T1000 (cell line): ENCODE results near the gene CYP4B1.
"Not testable (repeated sequence)": the region's sequence is repeated elsewhere in the genome, so short reads cannot be mapped to it uniquely, and the experiment has no call there.

Experiments
- DNase-seq: peaks from one replicate; lab custom pipeline; 2025; ENCODE audit warnings: mixed read lengths; lab: John Stamatoyannopoulos, UW

CYP4B1 gene

GRCh38 chr1:46798810-46799209, at the start of gene CYP4B1:
Gene CYP4B1 (plus strand): TSS chr1:46799046. CDS start chr1:46799082, 36 bp downstream.
- no peak for DNase-seq

DNA sequence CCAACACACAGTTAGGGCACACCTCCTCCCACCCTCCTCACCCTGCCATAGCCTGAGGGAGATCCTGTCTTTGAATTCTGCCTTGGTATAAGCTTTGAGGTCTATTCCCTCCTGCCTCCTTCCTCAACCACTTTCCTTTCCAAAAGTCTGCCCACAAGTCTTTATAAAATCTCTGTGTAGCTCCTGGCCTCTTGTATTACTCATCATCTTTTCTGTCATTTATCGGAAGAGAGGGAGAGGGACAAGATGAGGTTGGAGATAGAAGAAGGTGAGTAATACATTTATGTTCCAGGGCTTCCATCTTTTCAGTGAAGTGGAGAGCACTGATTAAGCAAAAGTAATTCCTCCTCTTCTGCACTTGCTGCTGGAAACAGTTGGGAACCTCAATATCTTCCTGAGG, 49.4 kb upstream of the CYP4B1 start:
- no peak for DNase-seq

DNA sequence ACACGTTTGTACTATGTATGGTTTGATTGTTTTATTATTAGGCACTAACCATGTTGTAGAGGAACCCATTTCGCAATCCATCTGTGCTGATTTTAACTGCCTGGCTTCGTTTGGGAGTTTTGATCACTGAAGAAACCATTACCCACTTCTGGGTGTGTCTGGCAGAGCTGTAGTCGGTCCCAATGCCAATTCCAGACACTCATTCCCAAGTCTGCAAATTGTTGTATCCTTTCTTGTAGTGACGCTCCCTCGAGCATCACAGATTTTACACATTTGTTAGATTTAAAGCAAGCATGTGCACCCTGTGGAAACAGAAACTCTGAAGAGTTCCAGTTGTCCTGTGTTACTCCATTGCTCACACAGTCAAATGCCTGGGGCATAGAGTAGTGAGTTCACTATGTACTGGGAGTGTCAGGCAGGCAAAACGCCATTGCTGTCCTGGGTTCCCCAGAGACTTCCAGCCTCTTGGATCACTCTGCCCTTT, 48.9 kb upstream of the CYP4B1 start:
- no peak for DNase-seq

DNA sequence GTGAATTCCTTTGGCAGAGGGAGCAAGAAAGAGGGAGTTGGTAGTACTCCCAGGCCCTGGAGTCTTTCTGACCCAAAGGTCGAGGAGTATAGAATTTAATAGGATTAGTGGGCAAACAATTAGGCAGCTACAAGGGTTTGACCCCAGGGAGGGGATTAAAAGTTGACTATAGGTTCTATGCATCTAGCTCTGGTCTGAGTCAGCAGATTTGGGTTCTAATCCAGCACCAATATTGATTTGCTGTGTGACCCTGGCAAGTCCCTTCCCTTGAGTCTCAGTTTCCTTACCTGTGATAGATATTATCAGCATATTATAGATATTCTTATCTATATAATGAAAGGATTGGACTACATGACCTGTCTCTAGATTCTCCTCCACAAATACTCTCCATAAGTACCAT, 44.9 kb upstream of the CYP4B1 start:
- no peak for DNase-seq

GRCh38 chr1:46754707-46755106, 44.1 kb upstream of the CYP4B1 start:
- DNase-seq: not testable (repeated sequence)

GRCh38 chr1:46755121-46755520, 43.7 kb upstream of the CYP4B1 start:
- no peak for DNase-seq

- DNase-seq: no peak
Measured at GRCh38 chr1:46757247-46757955, 41.4 kb upstream of the CYP4B1 start.

GRCh38 chr1:46757956-46758528, 40.8 kb upstream of the CYP4B1 start:
- DNase-seq: no peak

GRCh38 chr1:46760558-46761166, 38.2 kb upstream of the CYP4B1 start:
- DNase-seq: no peak

GRCh38 chr1:46761740-46762139, 37.1 kb upstream of the CYP4B1 start:
- DNase-seq: no peak

GRCh38 chr1:46764402-46764801, 34.4 kb upstream of the CYP4B1 start:
- no peak for DNase-seq

- no peak for DNase-seq
Measured at GRCh38 chr1:46767649-46768282, 31.1 kb upstream of the CYP4B1 start.

- DNase-seq: no peak
Measured at GRCh38 chr1:46768445-46768844, 30.4 kb upstream of the CYP4B1 start.

DNA sequence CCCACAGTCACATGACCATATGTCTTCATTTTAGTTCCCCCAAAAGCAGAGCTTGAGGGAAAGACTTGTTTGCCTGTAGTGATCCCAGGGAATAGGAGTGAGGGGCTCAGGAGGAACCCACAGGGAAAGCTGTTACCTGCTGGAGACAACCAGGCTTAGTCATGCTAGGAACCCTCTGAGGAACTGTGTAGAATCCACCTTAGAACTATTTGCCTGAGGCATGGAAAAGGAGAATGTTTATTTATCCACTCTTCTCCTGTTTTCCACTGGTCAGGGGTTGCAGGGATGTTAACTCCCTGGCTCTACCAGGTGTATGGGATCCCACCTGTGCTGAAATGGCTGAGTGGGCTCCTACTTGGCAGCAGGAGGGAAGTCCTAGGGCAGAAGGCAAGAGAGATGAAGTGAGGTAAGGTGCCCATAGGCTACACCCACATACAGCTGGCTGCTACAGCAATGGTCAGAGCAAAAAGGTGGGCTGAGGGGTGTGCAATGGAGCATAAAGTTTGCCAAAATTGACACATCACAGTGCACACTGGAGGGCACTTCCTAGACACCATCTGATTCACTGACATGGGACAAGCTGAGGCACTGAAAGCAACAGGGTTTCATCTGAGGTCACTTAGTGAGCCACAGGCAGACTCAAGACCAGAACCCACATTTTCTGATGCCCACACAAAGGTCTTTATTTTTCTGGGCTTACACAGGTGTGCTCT, 29.7 kb upstream of the CYP4B1 start:
- DNase-seq: no peak

- no peak for DNase-seq
Measured at GRCh38 chr1:46770541-46770940, 28.3 kb upstream of the CYP4B1 start.

- no peak for DNase-seq
Measured at GRCh38 chr1:46772571-46772970, 26.3 kb upstream of the CYP4B1 start.

GRCh38 chr1:46774297-46774696, 24.5 kb upstream of the CYP4B1 start:
- DNase-seq: no peak

DNA sequence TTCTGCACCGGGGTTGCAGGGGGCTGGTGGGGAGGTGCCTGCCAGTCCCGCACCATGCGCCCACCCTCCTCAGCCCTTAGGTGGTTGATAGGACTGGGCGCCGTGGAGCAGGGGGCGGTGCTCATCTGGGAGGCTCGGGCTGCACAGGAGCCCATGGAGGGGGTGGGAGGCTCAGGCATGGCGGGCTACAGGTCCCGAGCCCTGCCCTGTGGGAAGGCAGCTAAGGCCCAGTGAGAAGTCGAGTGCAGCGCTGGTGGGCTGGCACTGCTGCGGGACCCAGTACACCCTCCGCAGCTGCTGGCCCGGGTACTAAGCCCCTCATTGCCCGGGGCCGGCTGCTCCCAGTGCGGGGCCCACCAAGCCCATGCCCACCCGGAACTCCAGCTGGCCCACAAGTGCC, 20.4 kb upstream of the CYP4B1 start:
- not testable (repeated sequence) for DNase-seq

DNA sequence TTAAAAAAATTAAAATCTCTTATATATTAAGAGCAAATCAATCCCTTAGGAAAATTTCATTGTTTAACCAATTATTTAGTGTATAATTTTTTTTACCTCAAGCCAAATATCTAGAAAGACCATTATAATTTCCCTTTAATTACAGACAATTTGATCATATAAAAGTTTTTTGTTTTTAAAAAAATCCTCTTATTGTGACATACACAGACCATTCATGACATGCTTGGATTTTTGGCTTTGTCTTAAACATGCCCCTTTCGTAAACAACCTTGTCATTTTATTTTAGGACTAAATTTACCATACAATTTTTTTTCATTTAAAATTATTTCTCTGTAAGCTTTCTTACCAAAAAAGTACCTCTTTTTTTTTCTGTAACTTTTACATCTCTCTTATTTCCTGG, 14.2 kb upstream of the CYP4B1 start:
- no peak for DNase-seq

DNA sequence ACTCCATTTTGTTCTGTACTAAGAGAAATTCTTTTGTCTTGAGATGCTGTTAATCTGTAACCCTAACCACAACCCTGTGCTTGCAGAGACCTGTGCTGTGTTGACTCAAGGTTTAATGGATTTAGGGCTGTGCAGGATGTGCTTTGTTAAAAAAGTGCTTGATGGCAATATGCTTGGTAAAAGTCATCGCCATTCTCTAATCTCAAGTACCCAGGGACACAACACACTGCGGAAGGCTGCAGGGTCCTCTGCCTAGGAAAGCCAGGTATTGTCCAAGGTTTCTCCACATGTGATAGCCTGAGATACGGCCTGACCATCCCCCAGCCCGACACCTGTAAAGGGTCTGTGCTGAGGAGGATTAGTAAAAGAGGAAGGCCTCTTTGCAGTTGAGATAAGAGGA, 10.2 kb upstream of the CYP4B1 start:
- DNase-seq: not testable (repeated sequence)

DNA sequence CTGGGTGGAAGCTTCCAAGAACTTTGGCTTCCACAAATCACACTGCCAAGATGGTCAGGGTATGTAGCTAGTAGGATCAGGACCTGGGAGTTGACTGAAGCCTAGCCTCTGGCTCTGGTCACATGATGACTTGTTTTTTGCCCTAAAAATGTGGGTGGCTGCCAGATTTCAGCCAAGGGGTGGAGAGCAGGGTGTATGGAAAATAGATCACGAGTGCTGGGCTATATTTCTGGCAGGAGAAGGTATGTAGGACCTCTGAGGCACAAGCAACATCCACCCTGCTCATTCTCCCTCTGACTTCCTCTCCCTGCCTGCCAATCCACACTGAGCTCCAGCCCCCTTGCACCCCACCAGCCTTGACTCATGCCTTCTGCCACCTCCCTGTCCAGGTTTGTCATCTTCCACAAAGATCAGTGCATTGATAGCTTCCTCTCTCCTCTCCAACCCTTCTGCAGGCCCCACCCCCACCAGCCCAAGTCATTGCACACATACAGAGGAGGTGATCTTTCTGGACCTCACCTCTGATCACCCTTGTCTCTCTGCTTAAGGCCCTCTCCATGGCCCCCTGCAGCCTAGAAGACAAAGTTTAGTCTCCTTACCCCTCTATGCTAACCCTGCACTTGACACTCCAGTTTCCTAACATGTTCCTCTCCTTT, 8.3 kb upstream of the CYP4B1 start:
- no peak for DNase-seq

DNA sequence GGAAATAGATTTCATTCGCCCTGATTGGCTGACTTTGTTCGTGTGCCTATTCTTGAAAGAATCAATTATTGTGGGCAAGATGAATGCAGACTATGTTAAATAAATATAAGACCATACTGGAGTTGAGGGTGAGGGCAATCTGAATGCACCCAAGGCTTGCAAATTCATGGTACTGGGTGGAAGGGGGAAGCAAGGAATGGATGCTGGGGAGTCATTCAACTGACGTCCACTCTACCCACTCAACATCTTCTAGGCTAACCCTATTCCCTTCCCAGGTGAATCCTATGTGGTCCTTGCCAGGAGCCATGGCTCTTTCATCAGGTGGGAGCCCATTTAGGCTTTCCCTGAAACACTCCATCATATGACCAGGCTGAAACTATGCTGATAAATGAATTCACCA, 5.7 kb upstream of the CYP4B1 start:
- DNase-seq: no peak
